Stromal cell of bone marrow (primary cell): ENCODE measurements around the gene IL6.
"Not testable (repeated sequence)": the region's sequence is repeated elsewhere in the genome, so short reads cannot be mapped to it uniquely, and the experiment has no call there.

Experiments used
- DNase-seq: peaks from one replicate; pipeline ENCODE4 v3.0.0-alpha.2; 2012; ENCODE audit warnings: low read depth

Gene IL6

GRCh38 chr7:22726907-22727713 is at the start of gene IL6:
TSS of gene IL6 (plus strand) at chr7:22727200. CDS start at chr7:22727263, 63 bp downstream.
- peak; percentile 95 for DNase-seq

- not testable (repeated sequence) for DNase-seq
Measured at GRCh38 chr7:22677263-22677662, 49.7 kb upstream of the IL6 start.

GRCh38 chr7:22677680-22678079 is 49.3 kb upstream of the IL6 start:
- DNase-seq, result no peak

GRCh38 chr7:22680482-22680911 is 46.5 kb upstream of the IL6 start:
- DNase-seq, result no peak

GRCh38 chr7:22681312-22681711 is 45.7 kb upstream of the IL6 start:
- no peak for DNase-seq

GRCh38 chr7:22681852-22682657 is 44.9 kb upstream of the IL6 start:
- no peak for DNase-seq

- no peak for DNase-seq
Measured at GRCh38 chr7:22683379-22683778, 43.6 kb upstream of the IL6 start.

- no peak for DNase-seq
Measured at GRCh38 chr7:22686620-22687019, 40.4 kb upstream of the IL6 start.

GRCh38 chr7:22688084-22688483 is 38.9 kb upstream of the IL6 start:
- no peak for DNase-seq

GRCh38 chr7:22688934-22689333 is 38.1 kb upstream of the IL6 start:
- not testable (repeated sequence) for DNase-seq

GRCh38 chr7:22694597-22695207 is 32.3 kb upstream of the IL6 start:
- no peak for DNase-seq

GRCh38 chr7:22695476-22696132 is 31.4 kb upstream of the IL6 start:
- no peak for DNase-seq

GRCh38 chr7:22696541-22697228 is 30.3 kb upstream of the IL6 start:
- DNase-seq, result no peak

GRCh38 chr7:22697322-22697859 is 29.6 kb upstream of the IL6 start:
- DNase-seq, result no peak

- no peak for DNase-seq
Measured at GRCh38 chr7:22697876-22698606, 29.0 kb upstream of the IL6 start.

- DNase-seq, result no peak
Measured at GRCh38 chr7:22698767-22699166, 28.2 kb upstream of the IL6 start.

GRCh38 chr7:22700559-22701002 is 26.4 kb upstream of the IL6 start:
- peak; percentile 48 for DNase-seq

- DNase-seq, result no peak
Measured at GRCh38 chr7:22702516-22702915, 24.5 kb upstream of the IL6 start.

GRCh38 chr7:22703107-22703855 is 23.7 kb upstream of the IL6 start:
- DNase-seq, result not testable (repeated sequence)
